Testis (tissue), 3 donors: ENCODE measurements around the gene REV1. TPM values are rescaled to one million over a fixed set of nuclear protein-coding genes. Genes with fewer than 3 reads are reported as not detected.

Experiments
- DNase-seq: peaks from one replicate; pipeline ENCODE4 v3.0.0-alpha.2; 2019
- H3K27ac ChIP-seq, 2 donors: fragments of 200-600 bp; sonication (generic); one replicate each; pipeline ENCODE4 v1.5.1; 2019
- H3K27me3 ChIP-seq: fragments of 200-600 bp; sonication (generic); one replicate; pipeline ENCODE4 v1.5.1; 2019
- H3K36me3 ChIP-seq: fragments of 200-600 bp; sonication (generic); one replicate; pipeline ENCODE4 v1.5.1; 2017; ENCODE audit warnings: low read depth; ENCODE audit errors: missing control alignments
- H3K4me1 ChIP-seq: fragments of 200-600 bp; sonication (generic); one replicate; pipeline ENCODE4 v1.5.1; 2019
- H3K4me3 ChIP-seq, 2 donors: fragments of 200-600 bp; sonication (generic); one replicate each; pipeline ENCODE4 v1.5.1; 2017 to 2019
- H3K9me3 ChIP-seq: fragments of 200-600 bp; sonication (generic); one replicate; pipeline ENCODE4 v1.5.1; 2017
- POLR2A ChIP-seq: fragments of 450-650 bp; IDR thresholded peaks from one replicate; pipeline ENCODE4 v1.6.1; 2017; ENCODE audit warnings: antibody characterized with exemption, mild to moderate bottlenecking, moderate library complexity
- WGBS, 2 donors: methylation state at CpG; one replicate each; pipeline ENCODE4 v1.1.5; 2018; 5-methylcytosine and 5-hydroxymethylcytosine counted together
- intact Hi-C: fragments of 100-400 bp; cut with DNase I; formaldehyde crosslinking; loops from one replicate; pipeline ENCODE4 v1.15.1; 2023; ENCODE audit warnings: low total_unique reads
- polyA plus RNA-seq: library from polyadenylated mRNA; stranded (reverse); fragments of 350-450 nt; fragmentation: Illumina TruSeq; extraction: RNeasy Lipid Tissue Mini Kit (QIAGEN cat#74804); gene quantifications from one replicate; pipeline ENCODE4 v1.2.3, GENCODE V29; 2014; ENCODE audit warnings: low read depth, low replicate concordance; ENCODE audit not compliant: insufficient read depth
- total RNA-seq, 2 donors: library from RNA; depleted of rRNA; stranded (reverse); fragments of >200 nt; gene quantifications; one replicate each; pipeline ENCODE4 v1.2.3, GENCODE V29; 2016
- TF ChIP-seq, protein P1 (sequence below), 3 experiments: fragments of 450-650 bp in 2 of 3; fragments of 200-600 bp in 1 of 3; sonication (generic) in 1 of 3; IDR thresholded peaks; one replicate each; pipeline ENCODE4 v1.5.1; 2016 to 2019; ENCODE audit warnings: antibody characterized with exemption in 3 of 3, mild to moderate bottlenecking in 2 of 3, moderate library complexity in 1 of 3

REV1 gene
- total and polyA plus RNA-seq, 3 donors from 2014 or later, result 34.9 to 79.5 (median 73.5) TPM

DNA sequence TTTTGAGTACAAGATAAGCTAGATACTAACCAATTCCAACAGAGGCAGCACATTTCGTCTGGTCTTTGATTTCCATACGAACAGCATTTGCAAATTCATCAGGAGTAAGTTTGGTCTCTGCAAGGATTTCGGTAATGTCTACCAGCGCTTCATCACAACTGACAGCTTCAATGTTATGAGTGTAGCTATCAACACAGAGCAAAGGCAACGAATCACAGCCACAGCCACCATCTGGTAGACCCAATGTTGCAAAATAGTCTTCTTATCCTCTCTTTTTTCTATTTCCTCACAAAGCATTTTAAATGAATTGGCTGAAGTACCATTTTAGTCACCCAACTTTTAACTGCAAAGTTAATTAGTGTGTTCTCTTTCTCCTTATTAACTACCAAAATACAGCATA is 68.3 kb downstream of the REV1 start:
- no peak for TF ChIP-seq POLR2A
- TF ChIP-seq, protein P1, sequence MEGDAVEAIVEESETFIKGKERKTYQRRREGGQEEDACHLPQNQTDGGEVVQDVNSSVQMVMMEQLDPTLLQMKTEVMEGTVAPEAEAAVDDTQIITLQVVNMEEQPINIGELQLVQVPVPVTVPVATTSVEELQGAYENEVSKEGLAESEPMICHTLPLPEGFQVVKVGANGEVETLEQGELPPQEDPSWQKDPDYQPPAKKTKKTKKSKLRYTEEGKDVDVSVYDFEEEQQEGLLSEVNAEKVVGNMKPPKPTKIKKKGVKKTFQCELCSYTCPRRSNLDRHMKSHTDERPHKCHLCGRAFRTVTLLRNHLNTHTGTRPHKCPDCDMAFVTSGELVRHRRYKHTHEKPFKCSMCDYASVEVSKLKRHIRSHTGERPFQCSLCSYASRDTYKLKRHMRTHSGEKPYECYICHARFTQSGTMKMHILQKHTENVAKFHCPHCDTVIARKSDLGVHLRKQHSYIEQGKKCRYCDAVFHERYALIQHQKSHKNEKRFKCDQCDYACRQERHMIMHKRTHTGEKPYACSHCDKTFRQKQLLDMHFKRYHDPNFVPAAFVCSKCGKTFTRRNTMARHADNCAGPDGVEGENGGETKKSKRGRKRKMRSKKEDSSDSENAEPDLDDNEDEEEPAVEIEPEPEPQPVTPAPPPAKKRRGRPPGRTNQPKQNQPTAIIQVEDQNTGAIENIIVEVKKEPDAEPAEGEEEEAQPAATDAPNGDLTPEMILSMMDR (IDR thresholded peaks at IDR 0.05), result no peak
- 86 to 90% methylated on average over 5 of the region's 5 CpGs for WGBS, 2 donors

DNA sequence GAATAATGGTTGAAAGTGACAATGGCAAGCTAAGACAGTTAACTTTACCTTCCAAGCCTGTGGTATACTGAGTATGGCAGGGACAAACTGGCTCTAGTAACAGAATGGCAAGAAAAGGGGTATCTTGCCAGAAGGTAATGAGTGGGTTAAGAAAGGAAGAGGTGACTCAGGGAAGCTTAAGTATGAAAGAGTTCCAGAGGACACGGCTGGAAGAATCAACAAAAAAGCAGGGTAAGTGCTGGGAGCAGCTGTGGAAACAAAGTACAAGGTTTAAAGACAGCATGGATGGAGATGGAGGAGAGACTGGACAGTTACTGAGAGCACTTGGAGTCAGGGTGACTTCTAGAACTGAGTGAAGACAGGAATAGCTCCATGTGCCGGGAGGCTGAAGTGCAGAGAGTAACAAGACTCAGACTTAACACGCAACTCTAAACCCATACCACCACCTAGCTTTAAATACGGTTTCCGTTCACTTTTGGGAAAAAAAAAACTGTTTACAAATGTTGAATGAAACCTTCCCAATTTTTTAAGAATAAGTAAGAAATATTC is 69.0 kb downstream of the REV1 start:
- Histone ChIP-seq H3K36me3 (no peaks in the 10 kb centered on the region), H3K9me3 (no peaks in the 10 kb centered on the region), H3K27me3 (no peaks in the 10 kb centered on the region), H3K4me3 (no peak overlapping the region), H3K4me1 (no peaks in the 10 kb centered on the region), H3K27ac (no peak overlapping the region)
- DNase-seq, result no peak
- TF ChIP-seq POLR2A, result no peak
- TF ChIP-seq, protein P1 (IDR thresholded peaks at IDR 0.05), result no peak
- 77 to 85% methylated on average over 5 of the region's 5 CpGs for WGBS, 2 donors
- intact Hi-C loops, result no loop called here

More for the DNA sequence above, 68.3 kb downstream of the REV1 start:
- Histone ChIP-seq H3K4me1 (no peaks in the 10 kb centered on the region), H3K4me3 (no peak overlapping the region), H3K9me3 (no peaks in the 10 kb centered on the region), H3K27ac (no peak overlapping the region), H3K36me3 (no peaks in the 10 kb centered on the region), H3K27me3 (no peaks in the 10 kb centered on the region)
- DNase-seq, result no peak
- intact Hi-C loops, result no loop called here

DNA sequence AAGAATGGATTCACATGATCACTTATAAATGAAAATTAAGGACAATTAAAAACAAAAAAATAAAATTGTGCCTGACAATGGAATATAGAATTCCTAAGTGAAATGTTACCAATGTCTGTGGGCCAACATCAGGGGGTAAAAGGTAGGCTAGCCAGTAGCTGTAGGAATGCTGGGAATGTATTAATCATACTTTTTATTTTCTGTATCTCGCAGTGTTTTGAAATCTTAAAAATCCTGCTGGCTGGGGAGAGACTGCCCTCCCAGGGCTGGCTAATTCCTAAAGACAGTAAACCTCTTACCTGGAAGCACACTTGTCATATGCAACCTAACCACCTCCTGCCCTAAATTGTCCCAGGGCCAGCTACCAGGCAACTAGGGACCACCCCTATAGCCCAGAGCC is 69.8 kb downstream of the REV1 start:
- Histone ChIP-seq H3K9me3 (no peaks in the 10 kb centered on the region), H3K36me3 (no peaks in the 10 kb centered on the region), H3K4me1 (no peaks in the 10 kb centered on the region), H3K27ac (no peak overlapping the region), H3K4me3 (no peak overlapping the region), H3K27me3 (no peaks in the 10 kb centered on the region)
- TF ChIP-seq POLR2A, result no peak
- TF ChIP-seq, protein P1 (IDR thresholded peaks at IDR 0.05), result no peak
- intact Hi-C loops, result no loop called here
- DNase-seq, result no peak
- WGBS, 2 donors, result 80 to 89% methylated on average over 1 of the region's 1 CpG

DNA sequence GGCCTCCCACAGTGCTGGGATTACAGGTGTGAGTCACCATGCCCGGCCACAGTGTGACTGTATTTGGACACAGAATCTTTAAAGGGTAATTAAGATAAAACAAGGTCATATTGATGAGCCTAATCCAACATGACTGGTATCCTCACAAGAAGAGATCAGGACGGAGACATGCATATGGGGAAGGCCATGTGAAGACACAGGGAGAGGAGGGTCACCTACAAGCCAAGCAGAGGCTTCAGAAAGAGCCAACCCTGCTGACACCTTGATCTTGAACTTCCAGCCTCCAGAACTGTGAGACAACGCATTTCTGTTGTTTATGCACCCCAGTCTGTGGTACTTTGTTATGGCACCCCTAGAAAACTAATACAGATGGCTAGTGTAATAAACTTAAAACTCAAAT is 72.4 kb downstream of the REV1 start:
- intact Hi-C loops, result no loop called here
- Histone ChIP-seq H3K36me3 (no peaks in the 10 kb centered on the region), H3K27ac (no peak overlapping the region), H3K9me3 (no peaks in the 10 kb centered on the region), H3K4me1 (no peaks in the 10 kb centered on the region), H3K27me3 (no peaks in the 10 kb centered on the region), H3K4me3 (no peak overlapping the region)
- no peak for DNase-seq
- WGBS, 2 donors, result 83 to 96% methylated on average over 3 of the region's 3 CpGs
- TF ChIP-seq, protein P1 (IDR thresholded peaks at IDR 0.05), result no peak
- TF ChIP-seq POLR2A, result no peak

DNA sequence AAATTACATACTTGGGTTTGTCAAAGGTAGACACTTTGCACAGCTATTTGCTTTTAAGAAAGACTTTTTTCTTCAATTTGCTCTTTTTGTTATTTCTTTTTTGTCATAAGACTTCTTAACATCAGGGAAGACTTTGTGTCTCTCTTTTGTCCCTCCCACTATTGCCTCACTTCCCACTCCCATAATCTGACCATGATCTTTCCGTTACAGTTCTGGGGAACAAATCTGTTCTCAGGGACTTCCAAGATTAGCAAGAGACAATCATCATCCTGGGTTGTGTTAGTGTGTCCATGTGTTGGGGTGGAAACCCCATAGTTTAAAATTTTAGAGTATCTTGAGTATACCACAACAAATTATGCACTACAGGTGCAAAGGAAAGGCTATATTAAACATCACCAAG is 75.3 kb downstream of the REV1 start:
- WGBS, 2 donors, result 57 to 76% methylated on average over 1 of the region's 1 CpG
- H3K4me3 ChIP-seq, result no peak overlapping the region
- intact Hi-C loops, result no loop called here
- no peak overlapping the region for H3K27ac ChIP-seq
- no peaks in the 10 kb centered on the region for H3K4me1 ChIP-seq
- H3K36me3 ChIP-seq, result no peaks in the 10 kb centered on the region
- H3K9me3 ChIP-seq, result no peaks in the 10 kb centered on the region
- TF ChIP-seq, protein P1 (IDR thresholded peaks at IDR 0.05), result no peak
- TF ChIP-seq POLR2A, result no peak
- no peak for DNase-seq
- no peaks in the 10 kb centered on the region for H3K27me3 ChIP-seq
